SH-SY5Y (cell line): ENCODE data around the gene SLC43A1.

Experiments used
- GATA2 ChIP-seq: IDR thresholded peaks from 2 replicates; pipeline ENCODE4 v1.6.1; 2011; ENCODE audit warnings: mild to moderate bottlenecking, low read depth, low read length
- GATA3 ChIP-seq: IDR thresholded peaks from 2 replicates; pipeline ENCODE4 v1.6.1; 2011; ENCODE audit warnings: low read depth, mild to moderate bottlenecking, low read length, moderate library complexity

DNA sequence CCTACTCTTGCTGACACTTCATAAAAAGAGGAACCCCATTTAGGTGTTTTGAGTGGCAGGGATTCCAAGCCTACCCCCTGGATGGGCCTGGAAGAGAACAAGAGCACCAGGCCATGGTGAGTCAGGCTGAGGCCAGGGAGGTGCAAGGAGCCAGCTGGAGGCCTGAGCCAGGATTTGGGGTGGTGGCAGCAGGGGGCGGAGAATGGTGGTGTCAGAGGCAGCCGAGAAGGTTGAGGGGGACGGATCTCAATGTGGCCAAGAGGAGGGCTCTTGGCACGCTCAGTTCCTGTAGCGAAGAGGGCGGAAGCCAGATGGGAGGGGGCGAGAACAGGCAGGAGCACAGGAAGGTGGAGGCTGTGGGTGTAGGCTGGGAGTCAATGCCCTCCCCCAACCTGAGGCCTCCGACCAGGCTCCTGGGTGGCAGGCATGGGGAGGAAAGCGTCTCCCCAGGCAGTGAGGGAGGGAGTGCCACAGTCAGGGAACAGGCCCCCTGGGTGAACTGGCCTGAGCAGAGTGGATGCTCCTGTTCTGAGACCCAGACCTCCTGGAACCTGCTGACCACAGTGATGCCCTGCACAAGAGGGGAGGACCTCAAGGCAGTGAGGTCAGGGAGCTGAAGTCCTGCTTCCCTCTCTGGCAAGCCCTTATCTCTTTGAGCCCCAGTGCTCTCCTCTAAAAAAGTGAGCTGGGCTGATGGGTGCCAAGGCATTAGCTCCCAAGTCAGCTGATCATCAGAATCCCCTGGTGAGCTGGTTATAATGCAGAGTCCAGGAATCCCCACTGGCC is 41.3 kb downstream of the SLC43A1 start:
- TF ChIP-seq GATA3 (no peak), GATA2 (no peak)
